ENCODE results near the gene EZR.
A peak's percentile ranks its signal among the peaks of the same experiment; 100 is the strongest.
"Not testable (repeated sequence)": the region's sequence is repeated elsewhere in the genome, so short reads cannot be mapped to it uniquely, and the experiment has no call there.

Gene EZR

DNA sequence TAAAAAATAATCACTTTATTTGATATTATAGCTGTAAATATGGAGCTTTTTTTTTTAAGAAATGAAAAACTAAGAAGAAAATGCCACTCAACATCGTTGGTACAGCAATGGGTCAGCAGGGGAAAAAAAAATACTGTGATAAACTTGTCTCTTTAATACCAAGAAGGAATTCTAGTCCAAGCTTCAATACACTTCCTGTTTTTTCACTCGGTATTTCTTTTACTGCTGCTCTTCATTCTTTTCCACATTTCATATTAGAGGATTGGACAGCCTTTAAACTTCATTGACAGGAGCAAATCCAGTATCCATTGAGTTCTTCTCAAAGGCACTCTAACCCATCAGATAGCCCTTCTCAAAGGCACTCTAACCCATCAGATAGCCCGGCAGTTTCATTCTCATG is 22.2 kb upstream of the EZR start:
- Histone ChIP-seq H3K27ac (ENCODE audit: low read depth, low read length) (no peak overlapping the region), H3K4me3 (ENCODE audit: low read depth in 1 of 5, low read length in 5 of 5) (no peak overlapping the region), H3K9me3 (ENCODE audit: control insufficient read depth in 5 of 5, low read length in 5 of 5) (no peaks in the 10 kb centered on the region), H3K36me3 (ENCODE audit: control insufficient read depth in 5 of 5, insufficient read depth in 5 of 5, low read length in 5 of 5) (no peaks in the 10 kb centered on the region), H3K27me3 (ENCODE audit: control insufficient read depth in 5 of 5, insufficient read depth in 4 of 5, low read length in 5 of 5) (peaks cover 0 to 2% (median 0%) of the 10 kb centered on the region in 5 donors), H3K9ac (ENCODE audit: low read length in 5 of 5) (no peak overlapping the region), H3K4me1 (ENCODE audit: control insufficient read depth in 5 of 5, insufficient read depth in 5 of 5, low read length in 5 of 5) (no peaks in the 10 kb centered on the region)

DNA sequence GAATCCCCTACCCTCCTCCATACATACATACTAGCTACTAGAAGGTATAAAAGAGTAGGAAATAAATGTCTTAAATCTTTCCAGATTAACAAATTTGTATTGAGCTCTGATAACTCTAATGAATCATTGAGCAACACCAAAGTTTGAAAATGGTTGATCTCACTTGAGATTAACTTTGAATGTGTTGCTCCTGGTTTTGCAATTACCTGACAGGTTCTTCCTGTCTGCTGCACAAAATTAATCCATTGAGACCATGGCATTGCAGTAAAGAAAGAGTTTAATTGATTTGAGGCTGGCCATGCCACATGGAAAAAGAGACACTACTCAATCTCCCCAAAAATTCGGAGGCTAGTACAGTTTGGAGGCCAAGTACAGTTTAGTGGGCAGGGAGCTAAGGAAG is 21.3 kb upstream of the EZR start:
- no peak overlapping the region for H3K9ac ChIP-seq (ENCODE audit: low read length in 5 of 5)
- no peak overlapping the region for H3K4me3 ChIP-seq (ENCODE audit: low read depth in 1 of 5, low read length in 5 of 5)
- no peaks in the 10 kb centered on the region for H3K36me3 ChIP-seq (ENCODE audit: control insufficient read depth in 5 of 5, insufficient read depth in 5 of 5, low read length in 5 of 5)
- H3K4me1 ChIP-seq (ENCODE audit: control insufficient read depth in 5 of 5, insufficient read depth in 5 of 5, low read length in 5 of 5), result peaks cover 2 to 8% (median 5%) of the 10 kb centered on the region in 5 donors
- no peak overlapping the region for H3K27ac ChIP-seq (ENCODE audit: low read depth, low read length)
- H3K27me3 ChIP-seq (ENCODE audit: control insufficient read depth in 5 of 5, insufficient read depth in 4 of 5, low read length in 5 of 5), result no peaks in the 10 kb centered on the region
- H3K9me3 ChIP-seq (ENCODE audit: control insufficient read depth in 5 of 5, low read length in 5 of 5), result no peaks in the 10 kb centered on the region

DNA sequence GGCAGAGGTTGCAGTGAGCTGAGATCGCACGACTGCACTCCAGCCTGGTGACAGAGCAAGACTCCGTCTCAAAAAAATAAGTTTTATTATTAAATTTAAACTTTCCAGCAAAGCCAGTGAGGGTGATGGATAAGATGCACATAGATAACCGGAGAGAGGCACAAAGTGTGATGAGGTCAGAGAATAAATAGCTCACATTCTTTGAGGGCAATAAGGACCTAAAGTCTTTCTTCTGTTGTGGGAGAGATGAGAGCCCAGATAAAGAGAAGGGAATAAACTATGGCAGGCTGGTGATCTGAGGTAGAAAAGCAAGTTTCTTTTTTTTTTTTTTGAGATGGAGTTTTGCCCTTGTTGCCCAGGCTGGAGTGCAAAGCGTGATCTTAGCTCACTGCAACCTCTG is 20.6 kb upstream of the EZR start:
- H3K4me3 ChIP-seq (ENCODE audit: low read depth in 1 of 5, low read length in 5 of 5), result no peak overlapping the region

GRCh38 chr6:158838790-158839189 is 19.6 kb upstream of the EZR start:
- peaks cover 3 to 10% (median 6%) of the 10 kb centered on the region in 5 donors for H3K4me1 ChIP-seq (ENCODE audit: control insufficient read depth in 5 of 5, insufficient read depth in 5 of 5, low read length in 5 of 5)
- H3K4me3 ChIP-seq (ENCODE audit: low read depth in 1 of 5, low read length in 5 of 5); H3K27me3 ChIP-seq (ENCODE audit: control insufficient read depth in 5 of 5, insufficient read depth in 4 of 5, low read length in 5 of 5); H3K9me3 ChIP-seq (ENCODE audit: control insufficient read depth in 5 of 5, low read length in 5 of 5); H3K36me3 ChIP-seq (ENCODE audit: control insufficient read depth in 5 of 5, insufficient read depth in 5 of 5, low read length in 5 of 5); H3K27ac ChIP-seq (ENCODE audit: low read depth, low read length); H3K9ac ChIP-seq (ENCODE audit: low read length in 5 of 5): not testable (repeated sequence)

More for the DNA sequence above, 20.6 kb upstream of the EZR start:
- Histone ChIP-seq H3K4me1 (ENCODE audit: control insufficient read depth in 5 of 5, insufficient read depth in 5 of 5, low read length in 5 of 5) (peaks cover 3 to 10% (median 6%) of the 10 kb centered on the region in 5 donors), H3K9me3 (ENCODE audit: control insufficient read depth in 5 of 5, low read length in 5 of 5) (no peaks in the 10 kb centered on the region), H3K36me3 (ENCODE audit: control insufficient read depth in 5 of 5, insufficient read depth in 5 of 5, low read length in 5 of 5) (no peaks in the 10 kb centered on the region), H3K9ac (ENCODE audit: low read length in 5 of 5) (no peak overlapping the region), H3K27ac (ENCODE audit: low read depth, low read length) (no peak overlapping the region), H3K27me3 (ENCODE audit: control insufficient read depth in 5 of 5, insufficient read depth in 4 of 5, low read length in 5 of 5) (no peaks in the 10 kb centered on the region)

- no peak overlapping the region for H3K27ac ChIP-seq (ENCODE audit: low read depth, low read length)
- H3K27me3 ChIP-seq (ENCODE audit: control insufficient read depth in 5 of 5, insufficient read depth in 4 of 5, low read length in 5 of 5), result no peaks in the 10 kb centered on the region
- no peaks in the 10 kb centered on the region for H3K36me3 ChIP-seq (ENCODE audit: control insufficient read depth in 5 of 5, insufficient read depth in 5 of 5, low read length in 5 of 5)
- no peak overlapping the region for H3K4me3 ChIP-seq (ENCODE audit: low read depth in 1 of 5, low read length in 5 of 5)
- no peaks in the 10 kb centered on the region for H3K9me3 ChIP-seq (ENCODE audit: control insufficient read depth in 5 of 5, low read length in 5 of 5)
- no peak overlapping the region for H3K9ac ChIP-seq (ENCODE audit: low read length in 5 of 5)
- H3K4me1 ChIP-seq (ENCODE audit: control insufficient read depth in 5 of 5, insufficient read depth in 5 of 5, low read length in 5 of 5), result peaks cover 3 to 10% (median 6%) of the 10 kb centered on the region in 5 donors
These were observed 18.8 kb upstream of the EZR start for GRCh38 chr6:158837684-158838625.

GRCh38 chr6:158836625-158837311 is 17.6 kb upstream of the EZR start:
- Histone ChIP-seq H3K4me3 (ENCODE audit: low read depth in 1 of 5, low read length in 5 of 5) (no peak overlapping the region), H3K9me3 (ENCODE audit: control insufficient read depth in 5 of 5, low read length in 5 of 5) (no peaks in the 10 kb centered on the region), H3K9ac (ENCODE audit: low read length in 5 of 5) (no peak overlapping the region), H3K4me1 (ENCODE audit: control insufficient read depth in 5 of 5, insufficient read depth in 5 of 5, low read length in 5 of 5) (peaks cover 3 to 10% (median 6%) of the 10 kb centered on the region in 5 donors), H3K36me3 (ENCODE audit: control insufficient read depth in 5 of 5, insufficient read depth in 5 of 5, low read length in 5 of 5) (no peaks in the 10 kb centered on the region), H3K27ac (ENCODE audit: low read depth, low read length) (no peak overlapping the region), H3K27me3 (ENCODE audit: control insufficient read depth in 5 of 5, insufficient read depth in 4 of 5, low read length in 5 of 5) (no peaks in the 10 kb centered on the region)

DNA sequence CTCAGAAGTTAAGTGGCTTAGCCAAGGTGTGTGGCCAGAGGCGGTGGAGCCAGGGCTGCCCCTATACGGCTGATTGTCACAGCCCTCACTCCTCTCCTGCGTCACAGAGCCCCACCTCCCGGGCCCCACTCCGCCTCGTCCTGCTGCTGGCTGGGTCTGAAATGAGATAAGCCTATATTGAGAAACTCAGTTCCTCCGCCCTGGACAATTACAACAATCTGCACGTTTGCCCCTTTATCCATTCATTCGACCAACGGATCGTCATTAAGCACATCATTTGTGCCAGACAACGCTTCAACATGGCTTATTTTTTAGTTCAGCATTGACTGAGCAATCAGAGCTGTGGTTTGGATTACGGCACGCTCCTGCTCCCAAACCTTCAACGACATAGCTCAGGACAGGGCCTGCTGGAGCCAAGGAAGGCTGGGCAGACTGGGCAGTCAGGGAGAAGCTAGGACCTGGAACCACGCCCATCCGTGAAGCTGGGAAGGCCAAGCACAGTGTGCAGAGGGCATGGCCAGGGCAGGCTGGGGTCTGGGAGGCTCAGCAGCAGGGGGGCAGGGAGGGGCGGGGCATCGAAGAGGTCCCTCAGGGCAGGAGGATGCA is 16.6 kb upstream of the EZR start:
- no peaks in the 10 kb centered on the region for H3K9me3 ChIP-seq (ENCODE audit: control insufficient read depth in 5 of 5, low read length in 5 of 5)
- no peaks in the 10 kb centered on the region for H3K27me3 ChIP-seq (ENCODE audit: control insufficient read depth in 5 of 5, insufficient read depth in 4 of 5, low read length in 5 of 5)
- no peak overlapping the region for H3K27ac ChIP-seq (ENCODE audit: low read depth, low read length)
- no peaks in the 10 kb centered on the region for H3K36me3 ChIP-seq (ENCODE audit: control insufficient read depth in 5 of 5, insufficient read depth in 5 of 5, low read length in 5 of 5)
- H3K4me3 ChIP-seq (ENCODE audit: low read depth in 1 of 5, low read length in 5 of 5), result peak overlapping the region; percentile 22 to 60 (median 42)
- H3K4me1 ChIP-seq (ENCODE audit: control insufficient read depth in 5 of 5, insufficient read depth in 5 of 5, low read length in 5 of 5), result peaks cover 3 to 10% (median 6%) of the 10 kb centered on the region in 5 donors
- peak overlapping the region in 1 of 5 donors; percentile 21 for H3K9ac ChIP-seq (ENCODE audit: low read length in 5 of 5)

- H3K9ac ChIP-seq (ENCODE audit: low read length in 5 of 5), result no peak overlapping the region
- H3K4me3 ChIP-seq (ENCODE audit: low read depth in 1 of 5, low read length in 5 of 5), result no peak overlapping the region
- peaks cover 3 to 10% (median 6%) of the 10 kb centered on the region in 5 donors for H3K4me1 ChIP-seq (ENCODE audit: control insufficient read depth in 5 of 5, insufficient read depth in 5 of 5, low read length in 5 of 5)
- H3K9me3 ChIP-seq (ENCODE audit: control insufficient read depth in 5 of 5, low read length in 5 of 5), result no peaks in the 10 kb centered on the region
- H3K27me3 ChIP-seq (ENCODE audit: control insufficient read depth in 5 of 5, insufficient read depth in 4 of 5, low read length in 5 of 5), result no peaks in the 10 kb centered on the region
- no peak overlapping the region for H3K27ac ChIP-seq (ENCODE audit: low read depth, low read length)
- H3K36me3 ChIP-seq (ENCODE audit: control insufficient read depth in 5 of 5, insufficient read depth in 5 of 5, low read length in 5 of 5), result no peaks in the 10 kb centered on the region
These were observed 15.7 kb upstream of the EZR start for GRCh38 chr6:158834675-158835385.

- H3K9me3 ChIP-seq (ENCODE audit: control insufficient read depth in 5 of 5, low read length in 5 of 5); H3K27ac ChIP-seq (ENCODE audit: low read depth, low read length); H3K36me3 ChIP-seq (ENCODE audit: control insufficient read depth in 5 of 5, insufficient read depth in 5 of 5, low read length in 5 of 5); H3K27me3 ChIP-seq (ENCODE audit: control insufficient read depth in 5 of 5, insufficient read depth in 4 of 5, low read length in 5 of 5); H3K9ac ChIP-seq (ENCODE audit: low read length in 5 of 5); H3K4me3 ChIP-seq (ENCODE audit: low read depth in 1 of 5, low read length in 5 of 5): not testable (repeated sequence)
- peaks cover 3 to 10% (median 6%) of the 10 kb centered on the region in 5 donors for H3K4me1 ChIP-seq (ENCODE audit: control insufficient read depth in 5 of 5, insufficient read depth in 5 of 5, low read length in 5 of 5)
These were observed 13.6 kb upstream of the EZR start for GRCh38 chr6:158832807-158833206.

Measured in subcutaneous abdominal adipose tissue (tissue), 5 donors.